ENCODE measurements around the gene RIC3. TPM values are rescaled to one million over a fixed set of nuclear protein-coding genes. Genes with fewer than 3 reads are reported as not detected.
A peak's percentile ranks its signal among the peaks of the same experiment; 100 is the strongest.

The RIC3 gene
- total RNA-seq, 2 experiments from 2014 or later: 3.4 to 4.8 TPM

DNA sequence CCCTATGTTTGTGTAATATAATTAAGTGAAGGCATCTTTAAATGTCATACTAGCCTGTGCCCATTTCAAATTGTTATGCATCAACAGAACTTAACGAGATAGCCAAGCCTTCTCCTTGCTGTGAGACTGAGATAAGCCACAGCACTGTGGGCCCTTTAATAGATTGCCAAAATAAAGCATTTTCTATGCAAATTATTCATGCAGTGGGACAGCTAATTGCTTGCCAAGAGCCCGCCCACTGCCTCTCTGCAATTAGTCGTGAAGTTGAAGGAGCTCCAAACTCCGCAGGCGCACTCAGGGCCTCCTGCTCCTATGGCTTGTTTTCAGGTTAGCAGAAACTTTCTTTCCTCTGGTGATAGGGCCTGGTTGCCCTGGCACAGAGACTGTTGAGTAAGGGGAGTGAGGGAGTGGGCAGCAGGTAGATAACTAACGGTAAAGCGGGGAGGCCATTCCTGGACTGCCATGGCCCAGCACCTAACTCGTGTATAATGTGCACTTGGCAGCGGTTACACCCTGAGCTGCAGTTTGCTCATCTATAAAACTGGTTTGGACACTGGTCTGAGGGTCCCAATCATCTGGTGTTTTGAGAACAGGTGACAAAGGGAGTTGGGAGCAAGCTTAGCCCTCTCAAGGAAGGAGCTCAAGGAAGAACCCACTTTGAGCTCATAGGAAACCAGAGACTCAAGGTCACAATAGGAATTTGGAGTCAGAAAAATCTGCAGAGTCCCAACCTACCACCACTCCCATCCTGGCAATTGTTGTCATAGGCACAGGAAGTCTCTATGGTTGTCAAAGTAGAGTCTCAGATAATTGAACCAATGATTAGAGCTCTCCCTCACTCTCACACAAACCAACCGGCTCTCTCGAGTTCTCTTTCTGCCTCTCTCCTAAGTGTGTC is 33.9 kb upstream of the RIC3 start:
- DNase-seq: no peak
- ChIA-PET POLR2A (no interaction called here), CTCF (interaction anchor here (1.0 kb wide), 1 partner anchor 9 kb away, joined by 4 read pairs; no protein-coding TSS in a partner anchor)
- peaks cover 24% of the 10 kb centered on the region for H3K27me3 Mint-ChIP-seq
- H3K9me3 Mint-ChIP-seq: no peaks in the 10 kb centered on the region
- H3K27ac Mint-ChIP-seq: no peak overlapping the region
- no peak overlapping the region for H3K4me3 Mint-ChIP-seq
- no peaks in the 10 kb centered on the region for H3K36me3 Mint-ChIP-seq (ENCODE audit: low read depth)
- H3K4me1 Mint-ChIP-seq: no peaks in the 10 kb centered on the region

DNA sequence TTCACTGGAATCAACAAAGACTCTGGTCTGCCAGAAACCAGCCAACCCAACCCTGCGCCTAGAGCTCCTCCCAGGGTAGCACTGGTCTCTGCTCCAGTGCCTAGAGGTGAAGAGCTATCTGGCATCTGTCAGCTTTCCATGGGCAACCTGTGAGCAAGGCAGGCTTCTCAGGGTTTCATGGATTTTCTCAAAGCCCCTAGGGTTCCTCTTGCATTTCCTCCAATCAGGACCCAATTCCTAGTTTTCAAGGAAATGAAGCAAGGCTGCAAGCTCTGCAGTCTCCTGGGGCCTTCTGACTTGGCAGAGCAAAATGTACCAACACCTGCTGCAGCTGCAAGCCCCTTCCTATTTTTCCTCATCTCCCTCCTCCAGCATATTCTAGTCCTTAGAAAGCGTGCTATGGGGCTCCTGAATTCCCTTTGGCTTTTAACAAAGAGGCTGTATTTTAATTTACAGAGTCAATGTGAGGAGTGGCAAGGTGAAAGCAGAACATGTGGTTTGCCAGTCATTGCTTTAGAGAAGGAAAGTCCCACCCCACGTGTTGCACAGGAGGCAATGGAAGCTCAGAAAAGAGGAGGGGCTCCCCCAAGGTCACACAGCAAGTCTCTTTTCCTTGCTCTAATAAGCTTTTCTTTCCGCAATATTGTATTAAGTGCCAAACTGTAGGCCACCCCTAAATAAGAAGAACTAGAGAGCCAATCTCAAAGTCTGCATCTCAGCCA is 33.0 kb upstream of the RIC3 start:
- no peaks in the 10 kb centered on the region for H3K9me3 Mint-ChIP-seq
- no peak overlapping the region for H3K27ac Mint-ChIP-seq
- CTCF ChIA-PET: no interaction called here
- H3K4me1 Mint-ChIP-seq: no peaks in the 10 kb centered on the region
- peaks cover 23% of the 10 kb centered on the region for H3K27me3 Mint-ChIP-seq
- H3K4me3 Mint-ChIP-seq: no peak overlapping the region
- no peak for DNase-seq
- POLR2A ChIA-PET: no interaction called here
- H3K36me3 Mint-ChIP-seq (ENCODE audit: low read depth): no peaks in the 10 kb centered on the region

DNA sequence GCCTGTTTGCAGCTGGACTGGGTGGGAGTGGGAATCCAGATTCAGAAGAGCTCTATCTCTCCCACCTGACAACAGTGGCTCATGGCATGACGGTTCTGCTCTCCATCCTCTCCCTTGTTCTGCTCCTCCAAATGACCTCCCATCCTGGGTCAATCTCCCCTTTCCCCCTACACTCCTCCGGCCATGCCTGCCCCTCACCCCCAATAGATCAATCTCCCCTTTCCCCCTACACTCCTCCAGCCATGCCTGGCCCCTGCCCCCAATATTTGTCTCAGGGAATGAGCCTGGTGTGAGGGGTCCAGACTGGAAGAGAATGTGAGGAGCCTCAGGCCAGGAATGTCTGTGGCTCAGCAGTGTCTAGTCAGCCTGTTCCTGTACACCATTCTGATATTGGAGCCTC is 30.9 kb upstream of the RIC3 start:
- ChIA-PET POLR2A (no interaction called here), CTCF (no interaction called here)
- no peak for DNase-seq
- Mint-ChIP-seq H3K36me3 (ENCODE audit: low read depth) (no peaks in the 10 kb centered on the region), H3K4me3 (no peak overlapping the region), H3K4me1 (no peaks in the 10 kb centered on the region), H3K9me3 (no peaks in the 10 kb centered on the region), H3K27me3 (peaks cover 24% of the 10 kb centered on the region), H3K27ac (no peak overlapping the region)

DNA sequence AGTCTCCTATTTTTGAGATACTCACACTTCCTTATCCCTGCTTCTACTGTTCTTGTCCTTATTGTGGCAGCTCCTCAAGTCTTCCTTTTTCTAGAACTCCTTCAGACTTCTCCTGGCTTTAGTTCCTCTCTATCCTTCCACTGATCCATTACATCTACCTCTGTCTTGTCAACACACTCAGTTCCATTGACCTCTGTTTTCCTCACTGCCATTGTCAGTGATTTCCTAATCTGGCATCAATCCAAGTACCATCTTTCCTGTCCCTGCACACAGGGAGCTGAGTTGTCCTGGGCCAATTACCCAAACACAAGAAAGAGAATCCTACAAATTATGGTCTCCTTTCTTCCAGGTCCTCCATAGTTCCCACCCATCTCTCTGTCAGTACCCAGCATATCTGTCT is 27.9 kb upstream of the RIC3 start:
- Mint-ChIP-seq H3K27ac (no peak overlapping the region), H3K36me3 (ENCODE audit: low read depth) (no peaks in the 10 kb centered on the region), H3K27me3 (peaks cover 24% of the 10 kb centered on the region), H3K9me3 (no peaks in the 10 kb centered on the region), H3K4me3 (no peak overlapping the region), H3K4me1 (no peaks in the 10 kb centered on the region)
- POLR2A ChIA-PET: no interaction called here
- CTCF ChIA-PET: interaction anchor here (1.0 kb wide), 1 partner anchor 67 kb away, joined by 4 read pairs; the partner anchor contains the start of gene LMO1
- no peak for DNase-seq

DNA sequence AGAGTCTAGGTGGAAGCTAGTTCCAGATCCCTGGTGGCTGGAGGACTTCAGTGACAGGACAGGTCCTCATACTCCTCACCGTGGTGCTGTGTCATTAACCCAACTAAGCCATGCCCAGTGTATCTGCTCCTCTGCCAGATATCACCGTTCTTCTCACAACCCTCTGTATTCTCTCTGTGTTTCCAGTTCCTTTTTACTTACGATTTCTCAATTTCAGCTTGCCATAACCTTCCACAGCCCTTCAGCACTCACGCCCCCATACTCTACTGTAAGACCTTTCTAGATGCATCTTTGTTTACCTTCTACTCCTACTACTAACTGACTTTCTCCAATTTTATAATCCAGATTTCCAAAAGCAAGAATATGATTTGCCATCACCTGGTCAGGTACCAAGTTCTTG is 26.1 kb upstream of the RIC3 start:
- no peak for DNase-seq
- CTCF ChIA-PET: interaction anchor here (0.7 to 3.3 kb wide), 2 partner anchors 13 to 372 kb away, joined by 3 to 11 read pairs; no protein-coding TSS in a partner anchor
- H3K27ac Mint-ChIP-seq: no peak overlapping the region

DNA sequence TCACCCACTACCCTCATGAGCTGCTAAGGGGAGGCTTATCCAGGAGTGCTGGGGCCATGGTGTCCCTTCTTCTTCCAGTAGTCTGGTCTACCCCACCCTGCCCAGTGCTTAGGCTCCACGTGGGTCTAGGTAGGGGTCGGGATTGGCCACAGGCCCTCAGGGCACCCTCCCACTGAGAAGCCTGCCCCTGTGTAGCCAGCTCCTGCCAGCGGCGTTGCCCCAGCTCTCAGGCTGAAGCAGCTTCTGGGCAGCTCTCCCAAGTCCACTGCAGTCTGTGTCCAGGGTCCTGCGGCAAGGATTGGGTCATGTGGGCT is 24.0 kb upstream of the RIC3 start:
- CTCF ChIA-PET: interaction anchor here (1.0 to 3.3 kb wide), 4 partner anchors 14 to 374 kb away, joined by 3 to 11 read pairs (median 4); no protein-coding TSS in a partner anchor
- H3K4me1 Mint-ChIP-seq: no peaks in the 10 kb centered on the region
- H3K4me3 Mint-ChIP-seq: no peak overlapping the region
- no peaks in the 10 kb centered on the region for H3K36me3 Mint-ChIP-seq (ENCODE audit: low read depth)
- H3K27me3 Mint-ChIP-seq: peaks cover 18% of the 10 kb centered on the region
- no peak for DNase-seq
- POLR2A ChIA-PET: no interaction called here
- no peaks in the 10 kb centered on the region for H3K9me3 Mint-ChIP-seq
- no peak overlapping the region for H3K27ac Mint-ChIP-seq

More for the DNA sequence above, 26.1 kb upstream of the RIC3 start:
- Mint-ChIP-seq H3K4me1 (no peaks in the 10 kb centered on the region), H3K27me3 (peaks cover 23% of the 10 kb centered on the region), H3K36me3 (ENCODE audit: low read depth) (no peaks in the 10 kb centered on the region), H3K4me3 (no peak overlapping the region), H3K9me3 (no peaks in the 10 kb centered on the region)
- POLR2A ChIA-PET: no interaction called here

DNA sequence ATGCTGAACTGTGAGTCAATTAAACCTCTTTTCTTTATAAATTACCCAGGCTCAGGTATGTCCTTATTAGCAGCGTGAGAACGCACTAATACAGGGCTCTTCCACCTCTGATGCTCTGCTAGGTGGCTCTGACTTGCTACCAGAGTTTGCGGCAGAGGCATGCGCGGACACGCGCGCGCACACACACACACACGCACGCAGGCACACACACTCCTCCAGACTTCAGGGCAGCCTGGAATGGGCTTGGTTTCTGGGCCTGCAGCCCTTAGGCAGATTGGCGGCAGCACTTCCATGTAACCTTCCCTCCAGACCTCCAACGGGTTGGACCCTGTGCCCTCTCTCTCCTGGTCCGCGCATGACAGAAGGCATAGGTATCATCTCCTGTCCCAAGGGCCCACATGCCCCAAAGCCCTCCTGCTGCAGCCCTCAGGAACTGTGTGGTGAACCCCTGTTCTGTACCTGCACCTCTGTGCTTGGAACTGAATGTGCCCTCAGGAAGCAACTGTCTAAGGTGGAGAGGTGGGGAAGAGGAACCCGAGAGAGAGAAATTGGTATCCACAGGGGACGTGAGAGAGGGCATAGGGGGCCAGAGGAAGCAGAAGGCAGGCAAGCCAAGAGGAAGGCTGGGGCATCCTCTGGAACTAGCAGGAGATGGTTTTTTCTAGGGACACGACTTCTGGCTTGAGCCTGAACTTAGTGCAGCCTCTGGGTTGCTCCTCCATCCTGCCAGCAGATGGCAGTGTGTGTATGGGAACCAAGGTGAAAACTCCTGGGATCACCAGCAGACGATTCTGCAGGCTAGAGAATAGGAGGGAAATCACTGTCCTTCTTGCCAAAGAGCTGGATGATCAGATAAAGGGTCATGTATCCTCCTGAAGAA is 23.4 kb upstream of the RIC3 start:
- peak; percentile 41 for DNase-seq
- H3K4me3 Mint-ChIP-seq: no peak overlapping the region
- no peaks in the 10 kb centered on the region for H3K36me3 Mint-ChIP-seq (ENCODE audit: low read depth)
- no peak overlapping the region for H3K27ac Mint-ChIP-seq
- ChIA-PET CTCF (interaction anchor here (1.0 to 3.3 kb wide), 4 partner anchors 13 to 375 kb away, joined by 3 to 11 read pairs (median 4); no protein-coding TSS in a partner anchor), POLR2A (no interaction called here)
- no peaks in the 10 kb centered on the region for H3K9me3 Mint-ChIP-seq
- no peaks in the 10 kb centered on the region for H3K4me1 Mint-ChIP-seq
- peaks cover 18% of the 10 kb centered on the region for H3K27me3 Mint-ChIP-seq

DNA sequence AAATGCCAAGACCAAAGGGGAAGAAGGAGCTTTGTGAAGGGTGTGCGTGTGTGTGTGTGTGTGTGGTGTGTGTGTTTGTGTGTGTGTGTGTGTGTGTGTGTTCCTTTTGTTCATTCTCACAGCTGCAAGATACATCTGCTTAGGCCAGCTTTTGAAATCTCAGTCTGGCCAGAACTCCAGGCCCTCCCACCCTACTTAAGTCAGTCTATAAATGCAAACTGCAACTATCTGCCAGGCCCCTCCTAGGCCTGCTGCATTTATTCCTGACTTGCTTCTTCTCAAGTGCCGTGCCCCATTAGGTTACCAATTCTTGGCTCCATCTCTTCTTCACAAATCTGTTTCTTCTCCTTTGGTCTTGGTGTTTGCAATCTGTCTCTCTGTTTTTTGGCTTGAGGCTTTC is 21.6 kb upstream of the RIC3 start:
- no peaks in the 10 kb centered on the region for H3K4me1 Mint-ChIP-seq
- H3K27me3 Mint-ChIP-seq: peaks cover 17% of the 10 kb centered on the region
- POLR2A ChIA-PET: no interaction called here
- no peak overlapping the region for H3K4me3 Mint-ChIP-seq
- no peaks in the 10 kb centered on the region for H3K9me3 Mint-ChIP-seq
- no peaks in the 10 kb centered on the region for H3K36me3 Mint-ChIP-seq (ENCODE audit: low read depth)
- CTCF ChIA-PET: interaction anchor here (1.2 kb wide), 1 partner anchor 376 kb away, joined by 4 read pairs; no protein-coding TSS in a partner anchor
- H3K27ac Mint-ChIP-seq: no peak overlapping the region
- DNase-seq: no peak

DNA sequence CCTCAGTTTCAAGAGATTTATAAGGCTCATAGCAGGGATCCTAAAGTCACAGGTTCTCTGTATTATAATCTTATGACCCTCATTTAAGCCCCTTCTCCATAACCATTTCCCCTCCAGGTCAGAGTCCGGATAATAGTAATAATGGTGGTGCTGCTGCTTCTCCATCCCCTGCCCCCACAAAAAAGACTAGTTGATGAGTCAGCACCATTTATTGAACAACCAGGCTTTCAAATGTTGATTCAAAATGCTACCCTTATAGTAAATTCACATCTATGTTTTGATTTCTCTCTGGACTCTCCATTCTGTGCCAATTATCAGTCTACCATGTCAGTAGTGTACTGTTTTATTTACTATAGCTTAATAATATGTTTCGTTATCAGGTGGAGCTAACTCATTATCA is 17.6 kb upstream of the RIC3 start:
- no peak overlapping the region for H3K4me3 Mint-ChIP-seq
- H3K27ac Mint-ChIP-seq: no peak overlapping the region
- DNase-seq: no peak
- H3K9me3 Mint-ChIP-seq: no peaks in the 10 kb centered on the region
- ChIA-PET CTCF (no interaction called here), POLR2A (no interaction called here)
- H3K36me3 Mint-ChIP-seq (ENCODE audit: low read depth): no peaks in the 10 kb centered on the region
- H3K27me3 Mint-ChIP-seq: peaks cover 29% of the 10 kb centered on the region
- H3K4me1 Mint-ChIP-seq: no peaks in the 10 kb centered on the region

DNA sequence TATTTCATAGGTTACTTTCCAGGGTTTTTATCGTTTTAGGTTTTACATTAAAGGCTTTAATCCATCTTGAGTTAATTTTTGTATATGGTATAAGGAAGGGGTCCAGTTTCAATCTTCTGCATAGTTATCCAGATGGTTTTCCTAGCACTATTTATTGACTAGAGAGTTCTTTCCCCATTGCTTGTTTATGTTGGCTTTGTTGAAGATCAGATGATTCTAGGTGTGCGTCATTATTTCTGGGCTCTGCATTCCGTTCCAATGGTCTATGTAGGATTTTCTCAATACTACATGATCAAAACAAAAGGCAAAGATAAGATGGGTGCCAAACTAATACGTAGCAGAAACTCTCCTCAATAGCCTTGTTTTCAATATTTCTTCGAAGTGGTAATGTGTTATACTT is 14.3 kb upstream of the RIC3 start:
- no peaks in the 10 kb centered on the region for H3K9me3 Mint-ChIP-seq
- H3K27me3 Mint-ChIP-seq: peaks cover 29% of the 10 kb centered on the region
- ChIA-PET POLR2A (no interaction called here), CTCF (no interaction called here)
- DNase-seq: no peak
- H3K36me3 Mint-ChIP-seq (ENCODE audit: low read depth): no peaks in the 10 kb centered on the region
- no peak overlapping the region for H3K27ac Mint-ChIP-seq
- H3K4me1 Mint-ChIP-seq: no peaks in the 10 kb centered on the region
- no peak overlapping the region for H3K4me3 Mint-ChIP-seq

DNA sequence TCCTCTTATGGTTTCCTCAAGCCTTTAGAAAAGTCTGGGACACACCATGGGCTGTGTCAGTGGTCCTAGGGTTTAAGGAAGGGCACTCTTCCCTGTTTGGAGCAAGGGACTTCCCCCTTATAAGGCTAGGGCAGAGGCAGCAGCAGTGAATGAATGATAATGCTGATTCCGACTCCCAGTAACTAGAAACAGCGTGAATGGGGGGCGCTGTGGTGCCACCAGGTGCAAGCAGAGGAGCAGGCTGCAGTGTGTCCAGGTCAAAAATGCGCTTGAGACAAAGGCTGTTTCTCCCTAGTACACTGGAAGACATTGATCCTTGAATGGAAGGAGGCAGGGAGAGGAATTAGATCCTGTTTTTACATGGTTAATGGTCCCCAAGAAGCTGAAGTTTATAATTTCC is 11.6 kb upstream of the RIC3 start:
- ChIA-PET POLR2A (no interaction called here), CTCF (no interaction called here)
- H3K4me3 Mint-ChIP-seq: no peak overlapping the region
- DNase-seq: no peak
- H3K9me3 Mint-ChIP-seq: no peaks in the 10 kb centered on the region
- no peaks in the 10 kb centered on the region for H3K36me3 Mint-ChIP-seq (ENCODE audit: low read depth)
- peaks cover 20% of the 10 kb centered on the region for H3K27me3 Mint-ChIP-seq
- no peak overlapping the region for H3K27ac Mint-ChIP-seq
- no peaks in the 10 kb centered on the region for H3K4me1 Mint-ChIP-seq

DNA sequence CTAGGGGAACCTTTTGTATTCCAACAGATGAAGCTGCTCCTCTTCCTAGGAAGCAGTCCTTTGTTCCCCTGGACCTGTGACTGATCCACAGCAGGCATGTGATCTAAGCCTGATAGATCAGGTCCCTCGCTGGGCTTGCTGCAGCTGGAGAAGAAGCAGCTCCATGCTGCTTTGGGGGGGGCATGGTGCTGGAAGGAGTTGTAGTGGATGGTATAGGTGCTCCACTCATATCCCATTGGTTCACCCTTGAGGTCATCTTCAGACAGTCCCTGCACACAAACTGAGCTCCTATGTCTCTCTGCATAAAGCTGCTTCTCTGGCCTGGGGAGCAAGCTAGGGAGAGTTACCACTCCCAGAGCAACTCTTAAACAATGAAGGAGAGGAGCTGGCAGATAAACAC is 9.5 kb upstream of the RIC3 start:
- Mint-ChIP-seq H3K4me3 (no peak overlapping the region), H3K9me3 (no peaks in the 10 kb centered on the region), H3K36me3 (ENCODE audit: low read depth) (no peaks in the 10 kb centered on the region), H3K27me3 (peaks cover 25% of the 10 kb centered on the region), H3K4me1 (no peaks in the 10 kb centered on the region), H3K27ac (no peak overlapping the region)
- POLR2A ChIA-PET: no interaction called here
- CTCF ChIA-PET: interaction anchor here (1.3 kb wide), 1 partner anchor 14 kb away, joined by 4 read pairs; no protein-coding TSS in a partner anchor
- no peak for DNase-seq

DNA sequence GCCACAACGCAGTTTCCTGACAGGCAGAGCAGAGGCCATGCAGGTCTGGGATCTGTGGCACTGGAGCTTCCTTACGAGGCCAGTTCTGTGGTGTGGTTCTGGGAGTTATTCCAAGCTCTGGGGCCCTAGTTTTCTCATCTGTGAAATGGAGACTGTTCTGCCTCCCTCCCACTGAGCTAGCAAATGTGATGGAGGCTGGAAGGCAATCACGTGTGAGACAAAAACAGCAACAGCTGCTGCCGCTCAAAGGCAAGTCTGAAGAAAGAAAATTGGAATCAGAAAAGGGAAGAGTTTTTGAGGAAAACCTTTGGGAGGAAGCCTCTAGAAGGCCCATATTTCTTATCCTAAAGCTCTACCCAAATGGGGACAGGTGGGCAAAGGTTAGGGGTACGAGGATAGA is 8.3 kb upstream of the RIC3 start:
- ChIA-PET CTCF (no interaction called here), POLR2A (no interaction called here)
- H3K36me3 Mint-ChIP-seq (ENCODE audit: low read depth): no peaks in the 10 kb centered on the region
- H3K4me3 Mint-ChIP-seq: no peak overlapping the region
- H3K4me1 Mint-ChIP-seq: no peaks in the 10 kb centered on the region
- no peaks in the 10 kb centered on the region for H3K9me3 Mint-ChIP-seq
- no peak overlapping the region for H3K27ac Mint-ChIP-seq
- peaks cover 16% of the 10 kb centered on the region for H3K27me3 Mint-ChIP-seq
- DNase-seq: no peak
